LNCaP clone FGC (cell line): ENCODE measurements around the gene RARB.

Experiments used
- DNase-seq: peaks from one replicate; pipeline ENCODE4 v3.0.0-alpha.2; 2011; ENCODE audit warnings: low read depth
- H3K4me3 ChIP-seq: 2 replicates; pipeline ENCODE4 v1.5.1; 2011; ENCODE audit warnings: mild to moderate bottlenecking, low read depth, low read length, control low read depth
- CTCF ChIP-seq: IDR thresholded peaks from 2 replicates; pipeline ENCODE4 v1.5.1; 2012; ENCODE audit warnings: mild to moderate bottlenecking; ENCODE audit not compliant: control insufficient read depth, insufficient read depth; ENCODE audit errors: extremely low read depth

Gene RARB

GRCh38 chr3:25510797-25511196 lies 82.7 kb downstream of the RARB start:
- H3K4me3 ChIP-seq = no peak overlapping the region
- no peak for TF ChIP-seq CTCF
- DNase-seq = no peak

DNA sequence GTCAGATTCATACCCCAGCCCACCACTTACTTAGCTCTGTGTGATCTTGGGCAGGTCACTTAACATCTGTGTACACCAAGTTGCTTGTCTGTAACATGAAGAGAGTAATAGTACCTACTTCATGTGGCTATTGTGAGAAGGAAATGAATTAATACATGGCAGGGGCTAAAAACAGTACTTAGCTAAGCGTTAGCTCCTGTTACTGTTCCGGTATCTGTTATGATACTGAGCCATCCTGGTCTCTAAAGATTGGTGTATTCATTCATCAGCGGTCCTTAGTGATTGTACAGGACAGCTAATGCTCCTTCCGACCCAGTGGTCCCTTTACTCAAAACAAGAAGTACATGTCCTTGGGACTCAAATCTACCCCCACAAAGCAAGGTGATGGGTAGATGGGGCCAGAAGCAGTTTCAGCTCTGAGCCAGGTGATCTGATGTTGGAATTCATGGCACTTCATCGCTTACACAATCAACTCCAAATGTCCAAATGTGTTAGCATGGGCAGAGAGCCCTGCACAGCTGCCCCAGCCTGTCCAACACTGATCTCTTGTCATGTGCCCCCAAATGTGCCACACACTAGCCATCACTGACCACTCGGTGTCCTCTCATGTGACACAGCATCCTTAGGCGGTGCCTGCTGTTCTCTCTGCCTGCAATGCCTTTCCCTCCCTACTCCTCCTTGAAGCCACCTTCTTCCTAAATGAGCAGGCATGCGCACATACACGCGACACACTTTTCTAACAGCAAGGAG lies 84.1 kb downstream of the RARB start:
- no peak overlapping the region for H3K4me3 ChIP-seq
- no peak for DNase-seq
- TF ChIP-seq CTCF = no peak

GRCh38 chr3:25513642-25514266 lies 85.7 kb downstream of the RARB start:
- DNase-seq = no peak
- no peak for TF ChIP-seq CTCF
- no peak overlapping the region for H3K4me3 ChIP-seq

GRCh38 chr3:25515171-25515570 lies 87.1 kb downstream of the RARB start:
- no peak for TF ChIP-seq CTCF
- DNase-seq = no peak
- no peak overlapping the region for H3K4me3 ChIP-seq

GRCh38 chr3:25520926-25521559 lies 93.0 kb downstream of the RARB start:
- no peak for TF ChIP-seq CTCF
- H3K4me3 ChIP-seq = no peak overlapping the region
- DNase-seq = no peak

DNA sequence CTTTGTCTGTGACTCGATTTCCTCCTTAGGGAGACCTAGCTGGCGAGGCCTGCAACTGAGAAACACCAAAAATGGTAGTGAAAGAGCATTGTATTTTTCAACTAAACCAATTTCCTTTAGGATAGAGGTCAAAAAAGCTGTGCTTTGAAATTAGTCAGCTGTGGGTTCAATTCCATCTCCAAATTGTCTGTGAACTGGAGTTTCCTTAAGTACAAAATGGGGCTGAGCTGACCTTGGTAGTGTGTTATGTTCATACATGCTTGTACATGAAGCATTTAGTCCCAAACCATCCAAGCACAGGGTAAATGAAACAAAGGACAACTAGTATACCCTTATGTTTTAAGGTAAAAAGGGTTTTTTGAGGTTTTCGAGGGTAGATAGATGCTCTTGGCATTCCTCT lies 99.3 kb downstream of the RARB start:
- no peak for DNase-seq
- no peak overlapping the region for H3K4me3 ChIP-seq
- TF ChIP-seq CTCF = no peak

DNA sequence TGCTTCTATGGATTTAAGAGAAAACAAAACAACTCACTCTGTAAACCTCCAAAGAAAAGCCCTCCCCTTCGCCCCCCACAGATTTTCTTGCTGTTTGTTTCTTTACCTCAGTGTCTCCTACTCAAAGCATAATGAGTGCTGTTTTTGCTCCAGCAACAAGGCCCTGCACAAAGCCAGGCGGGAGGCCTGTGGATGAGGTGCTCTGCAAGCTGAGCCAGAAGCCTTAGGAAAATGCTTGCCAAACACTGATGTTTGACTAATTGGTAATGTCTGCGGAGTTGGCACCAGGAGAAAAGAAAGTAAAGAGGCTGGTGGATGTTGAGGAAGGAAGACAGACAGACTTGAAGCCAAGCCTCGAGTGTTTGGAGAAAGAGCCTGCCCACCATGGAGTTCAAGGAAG lies 99.7 kb downstream of the RARB start:
- DNase-seq = no peak
- TF ChIP-seq CTCF = no peak
- no peak overlapping the region for H3K4me3 ChIP-seq
